ENCODE data around the gene IL3RA. TPM values are rescaled to one million over a fixed set of nuclear protein-coding genes. Genes with fewer than 3 reads are reported as not detected.

IL3RA gene
- total and polyA plus RNA-seq, 4 donors: 0.33 to 1.7 (median 1.0) TPM

DNA sequence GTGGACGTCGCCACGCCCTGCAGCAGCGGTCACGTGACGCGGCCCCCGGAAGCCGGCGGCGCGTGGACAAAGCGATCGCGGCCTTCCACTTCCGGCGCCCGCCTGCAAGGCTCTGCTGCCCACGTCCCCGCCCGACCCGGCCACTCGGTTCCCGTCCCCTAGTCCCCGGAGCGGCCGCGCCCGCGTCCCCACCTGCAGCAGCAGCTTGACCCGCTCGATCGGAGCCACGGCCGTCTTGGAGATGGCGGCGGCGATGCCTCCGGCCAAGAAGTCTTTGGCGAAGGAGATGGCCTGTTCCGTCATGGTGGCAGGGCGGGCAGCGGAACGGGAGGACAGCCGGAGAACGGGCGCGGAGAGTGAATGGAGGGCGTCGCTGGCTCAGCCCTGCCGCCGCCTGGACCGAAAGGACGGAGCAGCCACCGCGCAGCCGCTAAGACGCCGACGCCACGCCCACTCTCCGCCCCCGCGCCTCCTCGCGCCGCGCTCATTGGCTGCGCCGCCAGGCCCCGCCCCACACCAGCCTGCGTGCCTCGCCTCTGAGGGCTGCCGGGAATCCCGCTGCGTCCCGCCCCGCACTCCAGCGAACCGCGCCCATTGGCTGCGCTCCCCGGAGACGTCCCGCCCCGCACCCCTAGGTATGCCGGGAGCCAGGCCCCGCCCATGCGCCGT, 55.3 kb downstream of the IL3RA start, which contains the start of gene SLC25A6:
Gene SLC25A6, minus strand, starts transcription at position 407 of the 669 bp plus-strand sequence. Its CDS starts 104 bp downstream, at position 303.
- Histone ChIP-seq H3K4me3 (ENCODE audit: low read depth in 1 of 3, low read length in 3 of 3) (peak within 1 kb of the TSS; percentile 75 to 100 (median 99)), H3K27me3 (ENCODE audit: control insufficient read depth in 4 of 4, insufficient read depth in 4 of 4, low read length in 3 of 4) (no peaks in the 10 kb centered on the region), H3K36me3 (ENCODE audit: control insufficient read depth in 4 of 4, insufficient read depth in 3 of 4, low read depth in 1 of 4, low read length in 3 of 4) (peaks cover 15 to 40% (median 31%) of the 10 kb centered on the region in 4 donors), H3K9me3 (ENCODE audit: control insufficient read depth in 4 of 4, low read length in 3 of 4) (no peaks in the 10 kb centered on the region), H3K27ac (ENCODE audit: low read depth in 1 of 2, low read length in 2 of 2) (peak within 1 kb of the TSS; percentile 98 to 99), H3K4me1 (ENCODE audit: control insufficient read depth in 4 of 4, insufficient read depth in 4 of 4, low read length in 3 of 4) (peaks cover 5 to 36% (median 26%) of the 10 kb centered on the region in 4 donors), H3K9ac (ENCODE audit: low read depth in 1 of 2, low read length in 2 of 2) (peak within 1 kb of the TSS; percentile 95 to 98)
- peak; percentile 100 for DNase-seq (ENCODE audit: low spot score)
- TF ChIP-seq SP1 (IDR thresholded peaks at IDR 0.05) (peak; percentile 65), EGR1 (IDR thresholded peaks at IDR 0.05; ENCODE audit: low read depth in 2 of 2) (peak; percentile 91 to 99), FOXA2 (IDR thresholded peaks at IDR 0.05) (no peak), GABPA (IDR thresholded peaks at IDR 0.05 in 1 of 2, conservative IDR thresholded peaks at IDR 0.05 in 1 of 2) (peak in 1 of 2 donors; percentile 88)
- TF ChIP-seq, protein P1, sequence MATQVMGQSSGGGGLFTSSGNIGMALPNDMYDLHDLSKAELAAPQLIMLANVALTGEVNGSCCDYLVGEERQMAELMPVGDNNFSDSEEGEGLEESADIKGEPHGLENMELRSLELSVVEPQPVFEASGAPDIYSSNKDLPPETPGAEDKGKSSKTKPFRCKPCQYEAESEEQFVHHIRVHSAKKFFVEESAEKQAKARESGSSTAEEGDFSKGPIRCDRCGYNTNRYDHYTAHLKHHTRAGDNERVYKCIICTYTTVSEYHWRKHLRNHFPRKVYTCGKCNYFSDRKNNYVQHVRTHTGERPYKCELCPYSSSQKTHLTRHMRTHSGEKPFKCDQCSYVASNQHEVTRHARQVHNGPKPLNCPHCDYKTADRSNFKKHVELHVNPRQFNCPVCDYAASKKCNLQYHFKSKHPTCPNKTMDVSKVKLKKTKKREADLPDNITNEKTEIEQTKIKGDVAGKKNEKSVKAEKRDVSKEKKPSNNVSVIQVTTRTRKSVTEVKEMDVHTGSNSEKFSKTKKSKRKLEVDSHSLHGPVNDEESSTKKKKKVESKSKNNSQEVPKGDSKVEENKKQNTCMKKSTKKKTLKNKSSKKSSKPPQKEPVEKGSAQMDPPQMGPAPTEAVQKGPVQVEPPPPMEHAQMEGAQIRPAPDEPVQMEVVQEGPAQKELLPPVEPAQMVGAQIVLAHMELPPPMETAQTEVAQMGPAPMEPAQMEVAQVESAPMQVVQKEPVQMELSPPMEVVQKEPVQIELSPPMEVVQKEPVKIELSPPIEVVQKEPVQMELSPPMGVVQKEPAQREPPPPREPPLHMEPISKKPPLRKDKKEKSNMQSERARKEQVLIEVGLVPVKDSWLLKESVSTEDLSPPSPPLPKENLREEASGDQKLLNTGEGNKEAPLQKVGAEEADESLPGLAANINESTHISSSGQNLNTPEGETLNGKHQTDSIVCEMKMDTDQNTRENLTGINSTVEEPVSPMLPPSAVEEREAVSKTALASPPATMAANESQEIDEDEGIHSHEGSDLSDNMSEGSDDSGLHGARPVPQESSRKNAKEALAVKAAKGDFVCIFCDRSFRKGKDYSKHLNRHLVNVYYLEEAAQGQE (IDR thresholded peaks at IDR 0.05): peak; percentile 70
- under 1% methylated on average over 90 of the region's 90 CpGs for WGBS

DNA sequence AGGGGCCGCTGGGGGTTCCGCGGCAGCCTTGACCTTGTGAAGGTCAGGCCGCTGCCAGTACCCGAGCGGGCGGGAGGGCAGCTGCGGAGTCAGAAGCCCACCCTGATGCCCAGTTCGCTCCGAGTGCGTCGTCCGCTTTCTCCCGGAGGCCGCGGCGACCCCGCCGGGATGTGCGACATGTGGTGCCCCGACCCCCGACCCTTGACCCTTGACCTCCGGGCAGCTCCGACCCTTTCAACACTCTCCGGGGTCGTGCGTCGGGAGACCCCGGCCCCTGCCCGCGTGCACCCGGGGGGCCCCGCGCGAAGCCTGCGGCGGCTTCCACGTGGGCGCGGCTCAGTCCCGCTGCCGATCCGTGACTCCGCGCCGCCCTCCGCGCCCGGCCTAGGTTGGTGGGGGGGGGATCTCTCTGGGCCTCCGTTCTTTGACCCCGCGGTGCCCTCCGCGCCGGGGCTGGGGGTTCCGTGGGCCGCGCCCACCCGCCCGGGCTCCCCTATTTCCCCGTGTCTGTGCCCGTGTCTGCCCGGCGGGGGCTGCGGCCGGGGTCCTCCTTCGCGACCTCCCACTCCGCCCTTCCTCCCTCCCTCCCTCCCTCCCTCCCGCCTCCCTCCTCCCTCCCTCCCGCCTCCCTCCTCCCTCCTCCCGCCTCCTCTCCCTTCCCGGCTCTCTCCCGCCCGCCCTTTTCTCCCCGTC, 55.9 kb downstream of the IL3RA start:
- peak overlapping the region; percentile 73 to 78 (median 75) for H3K4me3 ChIP-seq (ENCODE audit: low read depth in 1 of 3, low read length in 3 of 3)
- H3K27me3 ChIP-seq (ENCODE audit: control insufficient read depth in 4 of 4, insufficient read depth in 4 of 4, low read length in 3 of 4): no peaks in the 10 kb centered on the region
- H3K4me1 ChIP-seq (ENCODE audit: control insufficient read depth in 4 of 4, insufficient read depth in 4 of 4, low read length in 3 of 4): peaks cover 5 to 36% (median 26%) of the 10 kb centered on the region in 4 donors
- TF ChIP-seq HNF4A (conservative IDR thresholded peaks at IDR 0.05): peak in 1 of 2 donors; percentile 56
- TF ChIP-seq FOXA1 (IDR thresholded peaks at IDR 0.05): no peak
- no peak for TF ChIP-seq GABPA (IDR thresholded peaks at IDR 0.05 in 1 of 2, conservative IDR thresholded peaks at IDR 0.05 in 1 of 2)
- TF ChIP-seq, protein P2, sequence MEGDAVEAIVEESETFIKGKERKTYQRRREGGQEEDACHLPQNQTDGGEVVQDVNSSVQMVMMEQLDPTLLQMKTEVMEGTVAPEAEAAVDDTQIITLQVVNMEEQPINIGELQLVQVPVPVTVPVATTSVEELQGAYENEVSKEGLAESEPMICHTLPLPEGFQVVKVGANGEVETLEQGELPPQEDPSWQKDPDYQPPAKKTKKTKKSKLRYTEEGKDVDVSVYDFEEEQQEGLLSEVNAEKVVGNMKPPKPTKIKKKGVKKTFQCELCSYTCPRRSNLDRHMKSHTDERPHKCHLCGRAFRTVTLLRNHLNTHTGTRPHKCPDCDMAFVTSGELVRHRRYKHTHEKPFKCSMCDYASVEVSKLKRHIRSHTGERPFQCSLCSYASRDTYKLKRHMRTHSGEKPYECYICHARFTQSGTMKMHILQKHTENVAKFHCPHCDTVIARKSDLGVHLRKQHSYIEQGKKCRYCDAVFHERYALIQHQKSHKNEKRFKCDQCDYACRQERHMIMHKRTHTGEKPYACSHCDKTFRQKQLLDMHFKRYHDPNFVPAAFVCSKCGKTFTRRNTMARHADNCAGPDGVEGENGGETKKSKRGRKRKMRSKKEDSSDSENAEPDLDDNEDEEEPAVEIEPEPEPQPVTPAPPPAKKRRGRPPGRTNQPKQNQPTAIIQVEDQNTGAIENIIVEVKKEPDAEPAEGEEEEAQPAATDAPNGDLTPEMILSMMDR (IDR thresholded peaks at IDR 0.05; ENCODE audit: low read depth, low read length, missing input control): no peak
- no peak for TF ChIP-seq TAF1 (conservative IDR thresholded peaks at IDR 0.05)
- TF ChIP-seq FOXA2 (IDR thresholded peaks at IDR 0.05): no peak
- TF ChIP-seq RXRA (IDR thresholded peaks at IDR 0.05): peak in 1 of 2 donors; percentile 55
- TF ChIP-seq NR2F2 (IDR thresholded peaks at IDR 0.05): peak; percentile 92
- no peak for TF ChIP-seq RAD21 (IDR thresholded peaks at IDR 0.05)
- TF ChIP-seq, protein P3, sequence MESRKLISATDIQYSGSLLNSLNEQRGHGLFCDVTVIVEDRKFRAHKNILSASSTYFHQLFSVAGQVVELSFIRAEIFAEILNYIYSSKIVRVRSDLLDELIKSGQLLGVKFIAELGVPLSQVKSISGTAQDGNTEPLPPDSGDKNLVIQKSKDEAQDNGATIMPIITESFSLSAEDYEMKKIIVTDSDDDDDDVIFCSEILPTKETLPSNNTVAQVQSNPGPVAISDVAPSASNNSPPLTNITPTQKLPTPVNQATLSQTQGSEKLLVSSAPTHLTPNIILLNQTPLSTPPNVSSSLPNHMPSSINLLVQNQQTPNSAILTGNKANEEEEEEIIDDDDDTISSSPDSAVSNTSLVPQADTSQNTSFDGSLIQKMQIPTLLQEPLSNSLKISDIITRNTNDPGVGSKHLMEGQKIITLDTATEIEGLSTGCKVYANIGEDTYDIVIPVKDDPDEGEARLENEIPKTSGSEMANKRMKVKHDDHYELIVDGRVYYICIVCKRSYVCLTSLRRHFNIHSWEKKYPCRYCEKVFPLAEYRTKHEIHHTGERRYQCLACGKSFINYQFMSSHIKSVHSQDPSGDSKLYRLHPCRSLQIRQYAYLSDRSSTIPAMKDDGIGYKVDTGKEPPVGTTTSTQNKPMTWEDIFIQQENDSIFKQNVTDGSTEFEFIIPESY (IDR thresholded peaks at IDR 0.05): no peak
- TF ChIP-seq JUND (IDR thresholded peaks at IDR 0.05): no peak
- TF ChIP-seq SP1 (IDR thresholded peaks at IDR 0.05): no peak
- TF ChIP-seq, protein P1 (IDR thresholded peaks at IDR 0.05): no peak
- H3K27ac ChIP-seq (ENCODE audit: low read depth in 1 of 2, low read length in 2 of 2): peak overlapping the region; percentile 98 to 99
- H3K9me3 ChIP-seq (ENCODE audit: control insufficient read depth in 4 of 4, low read length in 3 of 4): no peaks in the 10 kb centered on the region
- no peak for DNase-seq (ENCODE audit: low spot score)
- peaks cover 12 to 35% (median 24%) of the 10 kb centered on the region in 4 donors for H3K36me3 ChIP-seq (ENCODE audit: control insufficient read depth in 4 of 4, insufficient read depth in 3 of 4, low read depth in 1 of 4, low read length in 3 of 4)
- H3K9ac ChIP-seq (ENCODE audit: low read depth in 1 of 2, low read length in 2 of 2): peak overlapping the region in 1 of 2 donors; percentile 57
- under 1% methylated on average over 70 of the region's 76 CpGs for WGBS
